K562 (cell line): Measurements from ENCODE around the gene MSL2. TPM values are rescaled to one million over a fixed set of nuclear protein-coding genes. Genes with fewer than 3 reads are reported as not detected.

Experiments used
- CREBBP ChIP-seq: IDR thresholded peaks from one replicate; pipeline ENCODE4 v1.6.1; 2012; ENCODE audit warnings: low read depth, mild to moderate bottlenecking, control low read depth, inconsistent platforms, low read length
- FOS ChIP-seq: IDR thresholded peaks from 3 replicates; pipeline ENCODE4 v1.6.1; 2011; ENCODE audit not compliant: insufficient read length; ENCODE audit errors: extremely low read depth
- HCFC1 ChIP-seq: IDR thresholded peaks from 2 replicates; pipeline ENCODE4 v1.6.1; 2012; ENCODE audit warnings: low read depth, low read length, improper control_type of control experiment
- HMGN3 ChIP-seq: IDR thresholded peaks from 2 replicates; pipeline ENCODE4 v1.6.1; 2011; ENCODE audit warnings: borderline replicate concordance, low read depth, mild to moderate bottlenecking, mixed read lengths, low read length; ENCODE audit not compliant: insufficient read length; ENCODE audit errors: extremely low read depth
- ILK ChIP-seq: fragments of 450-650 bp; IDR thresholded peaks from 2 replicates; pipeline ENCODE4 v1.6.1; 2016; ENCODE audit warnings: missing genetic modification characterization, low read depth, mild to moderate bottlenecking, missing compliant biosample characterization, moderate library complexity, borderline replicate concordance
- IRF2 ChIP-seq: sonication (generic); formaldehyde crosslinking; IDR thresholded peaks from 2 replicates; pipeline ENCODE4 v1.8.1; 2022; ENCODE audit warnings: mild to moderate bottlenecking, missing genetic modification reagents
- LCOR ChIP-seq: sonication (generic); formaldehyde crosslinking; IDR thresholded peaks from 2 replicates; pipeline ENCODE4 v1.8.0; 2022; ENCODE audit warnings: mild to moderate bottlenecking, missing genetic modification reagents
- MAZ ChIP-seq, 2 experiments: fragments of 450-650 bp in 1 of 2; sonication (generic) in 1 of 2; formaldehyde crosslinking; IDR thresholded peaks in 1 of 2; conservative IDR thresholded peaks in 1 of 2; 2 replicates each; pipeline versions ENCODE4 v1.4.0 to v1.5.0; 2020; ENCODE audit warnings: mild to moderate bottlenecking in 1 of 2, missing genetic modification reagents in 1 of 2
- NR4A1 ChIP-seq, 2 experiments: fragments of 250-450 bp in 1 of 2; fragments of 450-650 bp in 1 of 2; sonication (Bioruptor Pico) in 1 of 2; IDR thresholded peaks; 2 replicates each; pipeline versions ENCODE4 v1.4.0 to v1.6.1; 2016 to 2020; ENCODE audit warnings: mild to moderate bottlenecking in 2 of 2, missing compliant biosample characterization in 1 of 2, missing genetic modification characterization in 1 of 2, moderate library complexity in 1 of 2
- PCBP1 ChIP-seq: fragments of 200-400 bp; formaldehyde crosslinking; IDR thresholded peaks from 2 replicates; pipeline ENCODE4 v1.6.1; 2018; ENCODE audit warnings: mild to moderate bottlenecking, low read depth, low read length; ENCODE audit not compliant: poor library complexity, severe bottlenecking
- RBBP5 ChIP-seq: fragments of 200-600 bp; sonication (generic); IDR thresholded peaks from 2 replicates; pipeline ENCODE4 v1.6.1; 2012; ENCODE audit warnings: borderline replicate concordance, mild to moderate bottlenecking, low read length, control low read depth, inconsistent platforms; ENCODE audit not compliant: insufficient read depth, poor library complexity, severe bottlenecking
- SPI1 ChIP-seq: IDR thresholded peaks from 2 replicates; pipeline ENCODE4 v1.6.1; 2011; ENCODE audit warnings: low read depth, low read length, control low read depth, borderline replicate concordance
- SREBF1 ChIP-seq: fragments of 150-350 bp; IDR thresholded peaks from 2 replicates; pipeline ENCODE4 v1.6.1; 2014; ENCODE audit warnings: antibody characterized with exemption, low read depth, low read length, borderline replicate concordance
- ZFP36 ChIP-seq: fragments of 150-350 bp; IDR thresholded peaks from 2 replicates; pipeline ENCODE4 v1.6.1; 2018; ENCODE audit warnings: low read length, low read depth; ENCODE audit not compliant: partially characterized antibody
- ZNF431 ChIP-seq: sonication (generic); formaldehyde crosslinking; IDR thresholded peaks from 2 replicates; pipeline ENCODE4 v1.8.0; 2022; ENCODE audit warnings: mild to moderate bottlenecking, missing genetic modification reagents
- polyA plus RNA-seq, 8 experiments: library from polyadenylated mRNA; depleted of rRNA in 4 of 8; stranded (reverse) in 5 of 8; unstranded in 3 of 8; fragments of >200 nt; fragmentation: Nextera tagmentation in 2 of 8; fragmentation: Illumina TruSeq in 1 of 8; extraction: Ambion mirVana in 2 of 8; extraction: Trizol in 1 of 8; gene quantifications; 2 replicates each; pipeline versions ENCODE4 v1.2.1 to v1.2.3, GENCODE V29; 2011 to 2014; ENCODE audit warnings: inconsistent platforms in 1 of 8, missing spikeins in 1 of 8
- total RNA-seq, 7 experiments: library from RNA; depleted of rRNA in 6 of 7; stranded (reverse); fragments of >200 nt in 6 of 7; fragmentation: Illumina TruSeq in 2 of 7; extraction: Trizol in 2 of 7; gene quantifications; 2 replicates each; pipeline versions ENCODE4 v1.2.1 to v1.2.3, GENCODE V29; 2011 to 2021; ENCODE audit warnings: low replicate concordance in 1 of 7
- TF ChIP-seq, protein P1 (sequence below): IDR thresholded peaks from 2 replicates; pipeline ENCODE4 v1.6.1; 2011; ENCODE audit not compliant: insufficient read length; ENCODE audit errors: extremely low read depth
- TF ChIP-seq, protein P2 (sequence below), 2 experiments: fragments of 450-650 bp; IDR thresholded peaks; 2 replicates each; pipeline ENCODE4 v1.6.1; 2016; ENCODE audit warnings: mild to moderate bottlenecking in 2 of 2, borderline replicate concordance in 1 of 2, low read depth in 1 of 2, moderate library complexity in 1 of 2

MSL2 gene
- total and polyA plus RNA-seq, 9 of the 15 experiments (the other 6 are each of a cell fraction or from before 2014, with no cell fraction given), result 1.9 to 19.9 (median 9.1) TPM

DNA sequence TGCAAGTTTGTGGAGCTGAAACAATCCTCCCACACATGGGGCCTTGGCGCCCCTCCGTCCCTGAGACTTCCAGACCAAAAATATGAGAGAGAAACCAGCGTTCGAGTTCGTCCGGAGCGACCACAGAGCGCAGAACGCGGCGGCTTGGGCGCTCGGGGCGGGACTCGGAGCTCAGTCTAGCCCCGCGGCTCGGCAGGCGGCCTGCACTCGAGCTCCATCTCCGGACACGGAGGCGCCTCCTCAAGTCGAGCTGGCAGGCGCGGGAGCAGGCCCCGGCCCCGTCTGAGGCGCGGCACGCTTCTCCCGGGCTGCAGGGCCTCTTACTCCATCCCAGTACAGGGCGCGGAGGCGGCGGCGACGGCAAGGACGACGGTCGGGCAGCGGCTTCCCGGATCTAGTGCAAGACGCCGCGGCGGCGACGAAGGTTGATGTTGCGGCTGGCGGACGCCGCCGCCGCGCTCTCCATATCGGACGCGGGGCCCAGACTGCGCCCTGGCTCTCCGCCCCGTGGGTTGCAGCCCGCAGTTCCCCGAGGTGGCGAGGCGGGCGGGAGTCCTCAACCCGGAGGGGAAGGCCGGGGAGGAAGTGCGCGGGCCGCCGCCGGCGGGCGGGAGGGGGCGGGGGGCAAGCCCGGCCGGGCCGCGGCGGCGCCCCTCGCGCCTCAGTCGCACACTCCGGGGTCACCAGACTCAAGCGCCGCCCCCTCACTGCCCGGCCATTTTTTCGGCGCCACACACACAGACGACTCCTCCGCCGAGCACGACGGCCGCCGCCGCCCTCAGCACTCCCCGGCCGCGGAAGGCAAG, 674 bp downstream of the MSL2 start (continued):
- TF ChIP-seq HCFC1 (no peak), PCBP1 (peak; percentile 29), ZNF431 (0 out of 2 replicates have a peak, but pooled peaks have one; percentile 14), HMGN3 (peak; percentile 12), LCOR (CRISPR knock-in tag) (peak; percentile 25; the same call in 1 of the 2 replicates), MAZ (CRISPR knock-in tag; conservative IDR thresholded peaks at IDR 0.05 in 1 of 2, IDR thresholded peaks at IDR 0.05 in 1 of 2) (0 out of 4 replicates have a peak, but pooled peaks of 1 of the 2 experiments have one; percentile 42), ZFP36 (no peak), IRF2 (CRISPR knock-in tag) (no peak), SREBF1 (no peak), NR4A1 (CRISPR knock-in tag; IDR thresholded peaks at IDR 0.05) (no peak), NR4A1 (tag; IDR thresholded peaks at IDR 0.05) (0 out of 2 replicates have a peak, but pooled peaks have one; percentile 44), RBBP5 (peak; percentile 82), CREBBP (no peak), FOS (no peak), ILK (no peak), SPI1 (peak; percentile 78)
- TF ChIP-seq, protein P1, sequence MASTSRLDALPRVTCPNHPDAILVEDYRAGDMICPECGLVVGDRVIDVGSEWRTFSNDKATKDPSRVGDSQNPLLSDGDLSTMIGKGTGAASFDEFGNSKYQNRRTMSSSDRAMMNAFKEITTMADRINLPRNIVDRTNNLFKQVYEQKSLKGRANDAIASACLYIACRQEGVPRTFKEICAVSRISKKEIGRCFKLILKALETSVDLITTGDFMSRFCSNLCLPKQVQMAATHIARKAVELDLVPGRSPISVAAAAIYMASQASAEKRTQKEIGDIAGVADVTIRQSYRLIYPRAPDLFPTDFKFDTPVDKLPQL, result no peak
- TF ChIP-seq, protein P2, sequence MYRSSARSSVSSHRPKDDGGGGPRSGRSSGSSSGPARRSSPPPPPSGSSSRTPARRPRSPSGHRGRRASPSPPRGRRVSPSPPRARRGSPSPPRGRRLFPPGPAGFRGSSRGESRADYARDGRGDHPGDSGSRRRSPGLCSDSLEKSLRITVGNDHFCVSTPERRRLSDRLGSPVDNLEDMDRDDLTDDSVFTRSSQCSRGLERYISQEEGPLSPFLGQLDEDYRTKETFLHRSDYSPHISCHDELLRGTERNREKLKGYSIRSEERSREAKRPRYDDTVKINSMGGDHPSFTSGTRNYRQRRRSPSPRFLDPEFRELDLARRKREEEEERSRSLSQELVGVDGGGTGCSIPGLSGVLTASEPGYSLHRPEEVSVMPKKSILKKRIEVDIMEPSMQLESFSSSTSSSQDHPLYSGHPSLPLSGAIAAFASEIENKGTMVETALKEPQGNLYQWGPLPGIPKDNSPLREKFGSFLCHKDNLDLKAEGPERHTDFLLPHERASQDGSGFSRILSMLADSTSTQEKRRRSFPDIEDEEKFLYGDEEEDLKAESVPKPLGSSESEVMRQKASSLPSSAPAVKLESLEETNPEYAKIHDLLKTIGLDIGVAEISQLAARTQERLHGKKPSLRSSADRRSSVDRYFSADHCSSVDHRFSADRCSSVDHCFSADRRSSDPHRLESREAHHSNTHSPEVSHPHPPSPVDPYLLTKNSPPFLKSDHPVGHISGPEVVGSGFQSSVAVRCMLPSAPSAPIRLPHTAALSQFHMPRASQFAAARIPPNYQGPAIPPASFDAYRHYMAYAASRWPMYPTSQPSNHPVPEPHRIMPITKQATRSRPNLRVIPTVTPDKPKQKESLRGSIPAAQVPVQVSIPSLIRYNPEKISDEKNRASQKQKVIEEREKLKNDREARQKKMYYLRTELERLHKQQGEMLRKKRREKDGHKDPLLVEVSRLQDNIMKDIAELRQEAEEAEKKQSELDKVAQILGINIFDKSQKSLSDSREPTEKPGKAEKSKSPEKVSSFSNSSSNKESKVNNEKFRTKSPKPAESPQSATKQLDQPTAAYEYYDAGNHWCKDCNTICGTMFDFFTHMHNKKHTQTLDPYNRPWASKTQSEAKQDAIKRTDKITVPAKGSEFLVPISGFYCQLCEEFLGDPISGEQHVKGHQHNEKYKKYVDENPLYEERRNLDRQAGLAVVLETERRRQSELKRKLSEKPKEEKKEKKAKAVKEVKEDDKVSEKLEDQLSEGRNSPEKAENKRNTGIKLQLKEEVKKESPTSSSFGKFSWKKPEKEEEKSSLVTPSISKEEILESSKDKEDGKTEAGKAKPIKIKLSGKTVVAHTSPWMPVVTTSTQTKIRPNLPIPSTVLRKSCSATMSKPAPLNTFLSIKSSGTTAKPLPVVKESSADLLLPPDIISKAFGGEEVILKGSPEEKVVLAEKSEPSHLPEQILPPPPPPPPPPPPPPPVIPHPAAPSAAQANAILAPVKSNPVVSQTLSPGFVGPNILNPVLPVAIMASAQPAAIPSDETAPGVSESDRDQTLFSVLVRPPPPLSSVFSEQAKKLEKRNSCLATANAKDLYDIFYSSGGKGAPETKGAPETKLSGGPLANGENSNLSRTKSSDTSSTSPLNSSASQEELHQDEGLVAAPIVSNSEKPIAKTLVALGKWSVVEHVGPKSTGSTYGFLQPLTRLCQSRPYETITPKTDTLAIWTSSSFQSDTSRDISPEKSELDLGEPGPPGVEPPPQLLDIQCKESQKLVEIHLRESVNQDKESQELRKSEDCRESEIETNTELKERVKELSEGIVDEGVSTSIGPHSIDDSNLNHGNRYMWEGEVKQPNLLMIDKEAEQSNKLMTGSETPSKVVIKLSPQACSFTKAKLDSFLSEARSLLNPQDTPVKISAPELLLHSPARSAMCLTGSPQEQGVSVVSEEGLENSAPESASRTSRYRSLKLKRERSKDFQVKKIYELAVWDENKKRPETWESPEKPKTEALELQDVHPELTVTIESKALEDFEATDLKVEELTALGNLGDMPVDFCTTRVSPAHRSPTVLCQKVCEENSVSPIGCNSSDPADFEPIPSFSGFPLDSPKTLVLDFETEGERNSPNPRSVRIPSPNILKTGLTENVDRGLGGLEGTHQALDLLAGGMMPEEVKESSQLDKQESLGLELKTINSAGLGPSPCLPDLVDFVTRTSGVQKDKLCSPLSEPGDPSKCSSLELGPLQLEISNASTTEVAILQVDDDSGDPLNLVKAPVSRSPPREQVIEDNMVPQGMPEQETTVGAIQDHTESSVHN (IDR thresholded peaks at IDR 0.05; ENCODE audit: borderline replicate concordance in 1 of 2, low read depth in 1 of 2), result no peak
